ENCODE data around the gene LIN37.

LIN37 gene

GRCh38 chr19:35748106-35749020, at the start of gene LIN37:
LIN37 (plus strand) TSS chr19:35748576; CDS start chr19:35748725, 149 bp downstream.
- DNase-seq (ENCODE audit: low read depth), result peak; percentile 99

- peak; percentile 93 for DNase-seq (ENCODE audit: low read depth)
Observed at GRCh38 chr19:35702223-35703012, 46.0 kb upstream of the LIN37 start.

- DNase-seq (ENCODE audit: low read depth), result no peak
Observed at GRCh38 chr19:35703343-35703742, 45.0 kb upstream of the LIN37 start.

- no peak for DNase-seq (ENCODE audit: low read depth)
Observed at GRCh38 chr19:35704218-35704617, 44.2 kb upstream of the LIN37 start, which contains the start of gene ZBTB32. ZBTB32 (plus strand) TSS chr19:35704558; CDS start chr19:35714627, 10,069 bp downstream.

GRCh38 chr19:35708391-35708790, 40.0 kb upstream of the LIN37 start:
- DNase-seq (ENCODE audit: low read depth), result no peak

GRCh38 chr19:35710784-35711723, 37.3 kb upstream of the LIN37 start:
- no peak for DNase-seq (ENCODE audit: low read depth)

GRCh38 chr19:35712567-35713505, 35.5 kb upstream of the LIN37 start:
- DNase-seq (ENCODE audit: low read depth), result no peak

- DNase-seq (ENCODE audit: low read depth), result no peak
Observed at GRCh38 chr19:35713506-35713850, 34.9 kb upstream of the LIN37 start.

GRCh38 chr19:35713904-35714495, 34.4 kb upstream of the LIN37 start:
- no peak for DNase-seq (ENCODE audit: low read depth)

GRCh38 chr19:35714601-35715354, 33.6 kb upstream of the LIN37 start:
- no peak for DNase-seq (ENCODE audit: low read depth)

- no peak for DNase-seq (ENCODE audit: low read depth)
Observed at GRCh38 chr19:35715355-35715809, 33.0 kb upstream of the LIN37 start.

- DNase-seq (ENCODE audit: low read depth), result no peak
Observed at GRCh38 chr19:35715981-35716800, 32.2 kb upstream of the LIN37 start.

- peak; percentile 92 for DNase-seq (ENCODE audit: low read depth)
Observed at GRCh38 chr19:35716801-35717664, 31.3 kb upstream of the LIN37 start.

- no peak for DNase-seq (ENCODE audit: low read depth)
Observed at GRCh38 chr19:35717665-35718344, 30.6 kb upstream of the LIN37 start, which contains the start of gene KMT2B. KMT2B (plus strand) TSS chr19:35718003; CDS start chr19:35718019, 16 bp downstream.

GRCh38 chr19:35718345-35719041, 29.9 kb upstream of the LIN37 start:
- no peak for DNase-seq (ENCODE audit: low read depth)
